GM12878 (cell line): ENCODE measurements around the gene LTA. TPM values are rescaled to one million over a fixed set of nuclear protein-coding genes. Genes with fewer than 3 reads are reported as not detected.

Experiments
- BACH1 ChIP-seq: fragments of 450-650 bp; IDR thresholded peaks from 2 replicates; pipeline ENCODE4 v1.6.1; 2017; ENCODE audit warnings: mild to moderate bottlenecking, borderline replicate concordance
- CREB1 ChIP-seq: IDR thresholded peaks from 2 replicates; pipeline ENCODE4 v1.6.1; 2012; ENCODE audit warnings: low read depth, mild to moderate bottlenecking, inconsistent platforms
- CREM ChIP-seq: IDR thresholded peaks from 2 replicates; pipeline ENCODE4 v1.6.1; 2014; ENCODE audit warnings: antibody characterized with exemption, low read depth
- CUX1 ChIP-seq: IDR thresholded peaks from 2 replicates; pipeline ENCODE4 v1.6.1; 2012; ENCODE audit warnings: improper control_type of control experiment, low read depth, low read length; ENCODE audit not compliant: insufficient replicate concordance
- DPF2 ChIP-seq: fragments of 450-650 bp; IDR thresholded peaks from 2 replicates; pipeline ENCODE4 v1.6.1; 2017; ENCODE audit warnings: mild to moderate bottlenecking
- EED ChIP-seq: sonication (generic); IDR thresholded peaks from 2 replicates; pipeline ENCODE4 v1.6.1; 2016; ENCODE audit warnings: antibody characterized with exemption, low read depth
- ESRRA ChIP-seq: IDR thresholded peaks from 2 replicates; pipeline ENCODE4 v1.6.1; 2012; ENCODE audit warnings: mild to moderate bottlenecking, low read length, improper control_type of control experiment
- GATAD2B ChIP-seq: fragments of 450-650 bp; conservative IDR thresholded peaks from 2 replicates; pipeline ENCODE4 v1.6.1; 2017; ENCODE audit warnings: low read depth, mild to moderate bottlenecking, moderate library complexity
- HDGF ChIP-seq: fragments of 450-650 bp; IDR thresholded peaks from 2 replicates; pipeline ENCODE4 v1.6.1; 2016; ENCODE audit warnings: antibody characterized with exemption
- IKZF1 ChIP-seq: fragments of 450-650 bp; conservative IDR thresholded peaks from 2 replicates; pipeline ENCODE4 v1.6.1; 2017; ENCODE audit warnings: antibody characterized with exemption, mild to moderate bottlenecking
- IRF4 ChIP-seq: IDR thresholded peaks from 2 replicates; pipeline ENCODE4 v1.6.1; 2011; ENCODE audit warnings: low read depth, low read length
- LARP7 ChIP-seq: fragments of 450-650 bp; IDR thresholded peaks from 2 replicates; pipeline ENCODE4 v1.6.1; 2017; ENCODE audit warnings: mild to moderate bottlenecking
- NR2F1 ChIP-seq: fragments of 450-650 bp; conservative IDR thresholded peaks from 2 replicates; pipeline ENCODE4 v1.6.1; 2017; ENCODE audit warnings: mild to moderate bottlenecking
- RELA ChIP-seq: fragments of 450-650 bp; IDR thresholded peaks from 2 replicates; pipeline ENCODE4 v1.8.0; 2014; ENCODE audit warnings: borderline replicate concordance; ENCODE audit not compliant: partially characterized antibody
- SKIL ChIP-seq: fragments of 450-650 bp; IDR thresholded peaks from 2 replicates; pipeline ENCODE4 v1.6.1; 2017; ENCODE audit warnings: mild to moderate bottlenecking, low read depth, inconsistent platforms; ENCODE audit not compliant: poor library complexity, severe bottlenecking
- SMAD5 ChIP-seq: IDR thresholded peaks from 2 replicates; pipeline ENCODE4 v1.6.1; 2016; ENCODE audit warnings: antibody characterized with exemption, low read depth
- SP1 ChIP-seq: IDR thresholded peaks from one replicate; pipeline ENCODE4 v1.6.1; 2011; ENCODE audit warnings: low read depth, low read length
- USF1 ChIP-seq: IDR thresholded peaks from 2 replicates; pipeline ENCODE4 v1.6.1; 2011; ENCODE audit warnings: borderline replicate concordance, low read depth, mild to moderate bottlenecking, moderate library complexity, mixed read lengths, low read length; ENCODE audit not compliant: insufficient read depth; ENCODE audit errors: extremely low read length
- YY1 ChIP-seq: IDR thresholded peaks from 2 replicates; pipeline ENCODE4 v1.6.1; 2011; ENCODE audit warnings: low read depth, mild to moderate bottlenecking, low read length
- ZBED1 ChIP-seq: IDR thresholded peaks from 2 replicates; pipeline ENCODE4 v1.6.1; 2016; ENCODE audit warnings: borderline replicate concordance
- ZNF687 ChIP-seq: fragments of 450-650 bp; IDR thresholded peaks from 2 replicates; pipeline ENCODE4 v1.6.1; 2017; ENCODE audit warnings: mild to moderate bottlenecking, moderate library complexity
- polyA plus RNA-seq, 11 experiments: library from polyadenylated mRNA; depleted of rRNA in 4 of 11; unstranded in 6 of 11; stranded (reverse) in 5 of 11; fragments of >200 nt; fragmentation: Nextera tagmentation in 4 of 11; fragmentation: Illumina TruSeq in 1 of 11; extraction: Ambion mirVana in 4 of 11; extraction: Trizol in 1 of 11; gene quantifications; 1 replicate in 1 of 11; 2 replicates in 10 of 11; pipeline versions ENCODE4 v1.2.1 to v1.2.3, GENCODE V29; 2011 to 2016; ENCODE audit warnings: inconsistent platforms in 2 of 11, missing spikeins in 2 of 11, low read depth in 1 of 11
- total RNA-seq, 4 experiments: library from RNA; depleted of rRNA in 3 of 4; stranded (reverse); fragments of >200 nt in 3 of 4; fragmentation: Illumina TruSeq in 1 of 4; extraction: Trizol in 1 of 4; gene quantifications; 2 replicates each; pipeline versions ENCODE4 v1.2.1 to v1.2.3, GENCODE V29; 2013 to 2021

The LTA gene
- total and polyA plus RNA-seq, 10 of the 15 experiments (the other 5 are each of a cell fraction or from before 2014, with no cell fraction given), result 27.5 to 100 (median 75.1) TPM

GRCh38 chr6:31568537-31568961, 3.5 kb upstream of the LTA start (continued):
- TF ChIP-seq ZNF687 (peak; percentile 82), CREB1 (no peak), CREM (peak; percentile 77), ZBED1 (peak; percentile 83; the same call in 1 of the 2 replicates), YY1 (peak; percentile 36; the same call in 1 of the 2 replicates), IKZF1 (peak; percentile 95), EED (peak; percentile 98), LARP7 (no peak), RELA (peak; percentile 68), CUX1 (no peak), SP1 (peak; percentile 57), ESRRA (no peak), GATAD2B (0 out of 2 replicates have a peak, but pooled peaks have one; percentile 34), NR2F1 (peak; percentile 81), SKIL (peak; percentile 96), HDGF (peak; percentile 93; the same call in 1 of the 2 replicates), SMAD5 (no peak), BACH1 (peak; percentile 25; the same call in 1 of the 2 replicates), DPF2 (peak; percentile 85), USF1 (peak; percentile 70), IRF4 (peak; percentile 83)
